Measurements from ENCODE around the gene SERPINB10. TPM values are rescaled to one million over a fixed set of nuclear protein-coding genes. Genes with fewer than 3 reads are reported as not detected.
A peak's percentile ranks its signal among the peaks of the same experiment; 100 is the strongest.

The SERPINB10 gene
- polyA plus RNA-seq, 3 donors: 1.3 to 2.0 (median 1.3) TPM

DNA sequence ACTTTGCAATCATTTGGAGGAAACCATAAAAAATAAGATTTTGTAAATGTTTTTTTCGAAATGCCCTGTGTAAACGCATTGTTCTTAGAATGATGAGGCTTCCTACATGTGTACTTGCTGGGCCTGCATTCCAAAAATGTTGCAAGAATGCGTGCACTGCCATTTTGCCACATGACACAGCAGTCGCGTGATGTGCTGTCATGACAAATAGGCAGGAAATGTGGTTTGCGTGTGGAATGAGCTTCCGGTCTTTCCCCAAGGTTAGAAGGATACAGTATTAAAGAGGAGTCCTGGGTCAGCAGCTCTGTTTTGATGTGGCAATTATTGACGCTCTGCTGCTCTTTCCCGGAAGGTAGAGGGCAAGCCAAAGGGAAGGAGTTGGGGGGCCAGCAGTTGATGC, 38.4 kb upstream of the SERPINB10 start:
- no peaks in the 10 kb centered on the region for H3K36me3 Mint-ChIP-seq
- peaks cover 0 to 12% (median 0%) of the 10 kb centered on the region in 7 donors for H3K9me3 Mint-ChIP-seq
- intact Hi-C loops (cut with micrococcal nuclease): no loop called here
- TF ChIP-seq, protein P1, sequence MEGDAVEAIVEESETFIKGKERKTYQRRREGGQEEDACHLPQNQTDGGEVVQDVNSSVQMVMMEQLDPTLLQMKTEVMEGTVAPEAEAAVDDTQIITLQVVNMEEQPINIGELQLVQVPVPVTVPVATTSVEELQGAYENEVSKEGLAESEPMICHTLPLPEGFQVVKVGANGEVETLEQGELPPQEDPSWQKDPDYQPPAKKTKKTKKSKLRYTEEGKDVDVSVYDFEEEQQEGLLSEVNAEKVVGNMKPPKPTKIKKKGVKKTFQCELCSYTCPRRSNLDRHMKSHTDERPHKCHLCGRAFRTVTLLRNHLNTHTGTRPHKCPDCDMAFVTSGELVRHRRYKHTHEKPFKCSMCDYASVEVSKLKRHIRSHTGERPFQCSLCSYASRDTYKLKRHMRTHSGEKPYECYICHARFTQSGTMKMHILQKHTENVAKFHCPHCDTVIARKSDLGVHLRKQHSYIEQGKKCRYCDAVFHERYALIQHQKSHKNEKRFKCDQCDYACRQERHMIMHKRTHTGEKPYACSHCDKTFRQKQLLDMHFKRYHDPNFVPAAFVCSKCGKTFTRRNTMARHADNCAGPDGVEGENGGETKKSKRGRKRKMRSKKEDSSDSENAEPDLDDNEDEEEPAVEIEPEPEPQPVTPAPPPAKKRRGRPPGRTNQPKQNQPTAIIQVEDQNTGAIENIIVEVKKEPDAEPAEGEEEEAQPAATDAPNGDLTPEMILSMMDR (IDR thresholded peaks at IDR 0.05): no peak
- Histone ChIP-seq H3K4me2 (replicated peaks; ENCODE audit: extremely low read depth, low read length, poor library complexity, severe bottlenecking) (peak overlapping the region; percentile 14), H3K36me3 (replicated peaks in 1 of 2; ENCODE audit: control insufficient read depth in 1 of 2, insufficient read depth in 2 of 2, low read length in 2 of 2) (no peaks in the 10 kb centered on the region), H3K9ac (ENCODE audit: insufficient read depth, low read length, poor library complexity, severe bottlenecking) (peak overlapping the region; percentile 44), H3K27ac (ENCODE audit: low read depth in 1 of 2, low read length in 2 of 2) (peak overlapping the region; percentile 88 to 94), H3K79me2 (ENCODE audit: insufficient read depth, low read length) (no peaks in the 10 kb centered on the region), H4K20me1 (ENCODE audit: insufficient read depth, low read length) (no peaks in the 10 kb centered on the region), H3K9me3 (replicated peaks in 1 of 2; ENCODE audit: control insufficient read depth in 1 of 2, insufficient read depth in 1 of 2, low read length in 2 of 2) (no peaks in the 10 kb centered on the region), H3K27me3 (ENCODE audit: control insufficient read depth in 2 of 2, insufficient read depth in 2 of 2, low read length in 2 of 2) (no peaks in the 10 kb centered on the region), H2AFZ (ENCODE audit: insufficient read depth, low read depth, low read length, poor library complexity, severe bottlenecking) (no peak overlapping the region), H3K4me3 (replicated peaks in 1 of 3; ENCODE audit: low read depth in 2 of 3, low read length in 3 of 3) (no peak overlapping the region), H3K4me1 (ENCODE audit: control insufficient read depth in 1 of 2, insufficient read depth in 2 of 2, low read length in 2 of 2) (peaks cover 22 to 24% of the 10 kb centered on the region in 2 donors)
- H3K27me3 Mint-ChIP-seq (ENCODE audit: low read depth in 3 of 3): peaks cover 0 to 3% (median 0%) of the 10 kb centered on the region in 3 donors
- WGBS (ENCODE audit: insufficient coverage): 18% methylated on average over 7 of the region's 9 CpGs
- peaks cover 30% of the 10 kb centered on the region for H3K4me1 Mint-ChIP-seq
- H3K4me3 Mint-ChIP-seq: peak overlapping the region; percentile 32 to 70
- DNase-seq: peak; percentile 95 to 99 (median 97)
- peak overlapping the region; percentile 90 to 99 (median 97) for H3K27ac Mint-ChIP-seq

DNA sequence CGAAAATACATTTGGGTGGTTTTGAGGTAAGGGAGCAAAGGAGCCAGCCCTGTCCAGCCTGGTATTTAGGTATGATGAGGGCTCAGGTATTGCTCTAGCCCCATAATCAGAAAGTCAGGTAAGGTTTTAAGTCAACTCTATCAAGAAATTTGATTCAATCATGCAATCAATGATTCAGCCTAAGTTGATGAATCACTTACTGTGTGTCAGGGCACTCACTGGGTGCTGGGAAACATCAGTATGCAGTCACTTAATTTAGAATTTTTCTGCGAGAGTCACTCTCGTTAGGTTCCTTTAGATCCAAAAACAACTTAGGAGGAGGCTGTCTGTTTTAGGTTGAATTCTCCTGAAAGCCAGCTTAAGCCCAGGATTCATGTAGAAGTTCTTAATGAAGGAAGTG, 37.9 kb upstream of the SERPINB10 start:
- Histone ChIP-seq H3K4me1 (ENCODE audit: control insufficient read depth in 1 of 2, insufficient read depth in 2 of 2, low read length in 2 of 2) (peaks cover 22 to 24% of the 10 kb centered on the region in 2 donors), H3K27ac (ENCODE audit: low read depth in 1 of 2, low read length in 2 of 2) (peak overlapping the region; percentile 88 to 94), H3K4me3 (replicated peaks in 1 of 3; ENCODE audit: low read depth in 2 of 3, low read length in 3 of 3) (no peak overlapping the region), H3K79me2 (ENCODE audit: insufficient read depth, low read length) (no peaks in the 10 kb centered on the region), H3K27me3 (ENCODE audit: control insufficient read depth in 2 of 2, insufficient read depth in 2 of 2, low read length in 2 of 2) (no peaks in the 10 kb centered on the region), H3K9ac (ENCODE audit: insufficient read depth, low read length, poor library complexity, severe bottlenecking) (peak overlapping the region; percentile 44), H3K4me2 (replicated peaks; ENCODE audit: extremely low read depth, low read length, poor library complexity, severe bottlenecking) (peak overlapping the region; percentile 14), H2AFZ (ENCODE audit: insufficient read depth, low read depth, low read length, poor library complexity, severe bottlenecking) (no peak overlapping the region), H4K20me1 (ENCODE audit: insufficient read depth, low read length) (no peaks in the 10 kb centered on the region), H3K9me3 (replicated peaks in 1 of 2; ENCODE audit: control insufficient read depth in 1 of 2, insufficient read depth in 1 of 2, low read length in 2 of 2) (no peaks in the 10 kb centered on the region), H3K36me3 (replicated peaks in 1 of 2; ENCODE audit: control insufficient read depth in 1 of 2, insufficient read depth in 2 of 2, low read length in 2 of 2) (no peaks in the 10 kb centered on the region)
- TF ChIP-seq, protein P1 (IDR thresholded peaks at IDR 0.05): no peak
- peaks cover 0 to 12% (median 0%) of the 10 kb centered on the region in 7 donors for H3K9me3 Mint-ChIP-seq
- intact Hi-C loops (cut with micrococcal nuclease): no loop called here
- no CpG with 5 or more reads among the region's 3 CpGs for WGBS (ENCODE audit: insufficient coverage)
- H3K4me1 Mint-ChIP-seq: peaks cover 30% of the 10 kb centered on the region
- peaks cover 0 to 3% (median 0%) of the 10 kb centered on the region in 3 donors for H3K27me3 Mint-ChIP-seq (ENCODE audit: low read depth in 3 of 3)
- H3K27ac Mint-ChIP-seq: peak overlapping the region; percentile 90 to 99 (median 97)
- DNase-seq: peak; percentile 65 to 88 (median 87)
- no peaks in the 10 kb centered on the region for H3K36me3 Mint-ChIP-seq
- peak overlapping the region; percentile 32 to 70 for H3K4me3 Mint-ChIP-seq
